Testis (tissue), 2 donors: Measurements from ENCODE around the gene CAMTA1.

ENCODE experiments used
- POLR2A ChIP-seq: fragments of 450-650 bp; IDR thresholded peaks from one replicate; pipeline ENCODE4 v1.6.1; 2017; ENCODE audit warnings: antibody characterized with exemption, mild to moderate bottlenecking, moderate library complexity
- TF ChIP-seq, protein P1 (sequence below), 3 experiments: fragments of 450-650 bp in 2 of 3; fragments of 200-600 bp in 1 of 3; sonication (generic) in 1 of 3; IDR thresholded peaks; one replicate each; pipeline ENCODE4 v1.5.1; 2016 to 2019; ENCODE audit warnings: antibody characterized with exemption in 3 of 3, mild to moderate bottlenecking in 2 of 3, moderate library complexity in 1 of 3

DNA sequence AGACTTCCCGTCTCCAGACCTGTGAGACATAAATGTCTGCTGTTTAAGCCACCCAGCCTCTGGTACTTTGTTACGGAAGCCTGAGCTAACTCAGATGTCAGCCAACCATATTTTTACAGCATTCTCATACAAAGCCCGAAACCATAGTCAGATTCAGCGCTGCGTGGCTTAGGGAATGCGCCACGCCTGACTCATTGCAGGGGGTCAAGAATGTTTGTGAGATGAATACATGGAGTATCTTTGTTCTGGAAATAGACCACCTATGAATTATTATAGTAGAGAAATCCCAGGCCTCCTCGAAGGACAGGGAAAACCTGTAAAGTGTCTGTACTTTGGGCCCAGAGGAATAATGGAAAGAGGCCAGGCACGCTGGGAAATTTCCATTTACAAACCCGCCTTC lies 434.8 kb downstream of the CAMTA1 start:
- TF ChIP-seq POLR2A = no peak
- TF ChIP-seq, protein P1, sequence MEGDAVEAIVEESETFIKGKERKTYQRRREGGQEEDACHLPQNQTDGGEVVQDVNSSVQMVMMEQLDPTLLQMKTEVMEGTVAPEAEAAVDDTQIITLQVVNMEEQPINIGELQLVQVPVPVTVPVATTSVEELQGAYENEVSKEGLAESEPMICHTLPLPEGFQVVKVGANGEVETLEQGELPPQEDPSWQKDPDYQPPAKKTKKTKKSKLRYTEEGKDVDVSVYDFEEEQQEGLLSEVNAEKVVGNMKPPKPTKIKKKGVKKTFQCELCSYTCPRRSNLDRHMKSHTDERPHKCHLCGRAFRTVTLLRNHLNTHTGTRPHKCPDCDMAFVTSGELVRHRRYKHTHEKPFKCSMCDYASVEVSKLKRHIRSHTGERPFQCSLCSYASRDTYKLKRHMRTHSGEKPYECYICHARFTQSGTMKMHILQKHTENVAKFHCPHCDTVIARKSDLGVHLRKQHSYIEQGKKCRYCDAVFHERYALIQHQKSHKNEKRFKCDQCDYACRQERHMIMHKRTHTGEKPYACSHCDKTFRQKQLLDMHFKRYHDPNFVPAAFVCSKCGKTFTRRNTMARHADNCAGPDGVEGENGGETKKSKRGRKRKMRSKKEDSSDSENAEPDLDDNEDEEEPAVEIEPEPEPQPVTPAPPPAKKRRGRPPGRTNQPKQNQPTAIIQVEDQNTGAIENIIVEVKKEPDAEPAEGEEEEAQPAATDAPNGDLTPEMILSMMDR (IDR thresholded peaks at IDR 0.05) = no peak
